Stimulated activated CD4-positive, alpha-beta T cell treated with anti-CD3 and anti-CD28 coated beads, TNF-alpha, amount 100 ng/mL, for 48 hours (primary cell): ENCODE data around the gene AFF2.
"Not testable (repeated sequence)": the region's sequence is repeated elsewhere in the genome, so short reads cannot be mapped to it uniquely, and the experiment has no call there.

Experiments
- DNase-seq, 3 donors: peaks; one replicate each; pipeline ENCODE4 v3.0.0-alpha.2; 2020; ENCODE audit warnings: low read depth in 3 of 3

Gene AFF2

DNA sequence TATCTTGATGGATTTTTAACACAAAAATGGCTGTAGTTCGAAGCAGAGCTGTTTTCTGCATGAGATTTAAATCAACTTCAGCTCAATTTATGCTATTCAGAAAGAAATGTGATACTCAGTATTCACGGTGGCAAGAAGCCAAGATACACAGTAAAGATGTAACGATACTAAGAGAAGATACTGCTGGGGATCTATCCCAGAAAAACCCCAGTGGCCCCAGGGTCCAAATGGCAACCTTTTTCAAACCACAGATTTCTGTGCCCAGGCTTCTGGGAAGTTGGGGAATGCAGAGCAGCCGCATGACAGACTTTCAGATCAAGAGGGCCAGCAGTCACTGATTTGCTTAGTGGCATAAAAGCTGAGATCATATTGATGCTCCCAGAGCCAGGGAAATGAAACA is 353.9 kb downstream of the AFF2 start:
- DNase-seq: no peak

DNA sequence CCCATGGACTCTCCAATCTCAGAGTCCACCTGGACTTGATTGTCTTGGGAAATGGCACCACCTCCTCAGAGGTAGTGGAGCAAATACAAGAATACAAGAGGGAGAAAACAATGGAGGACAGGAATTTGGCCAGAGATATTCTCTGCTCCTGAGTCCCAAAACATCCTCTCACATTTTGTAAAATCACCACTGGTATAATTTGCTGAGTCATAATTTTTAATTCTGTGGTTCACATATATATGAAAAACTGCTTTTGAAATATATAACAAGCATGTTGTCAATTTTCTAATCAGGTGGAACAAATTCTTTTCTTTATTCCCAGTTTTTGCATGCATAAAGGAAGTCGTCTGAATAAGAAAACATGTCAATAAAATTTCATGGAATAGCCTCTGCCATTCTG is 356.1 kb downstream of the AFF2 start:
- DNase-seq: no peak

DNA sequence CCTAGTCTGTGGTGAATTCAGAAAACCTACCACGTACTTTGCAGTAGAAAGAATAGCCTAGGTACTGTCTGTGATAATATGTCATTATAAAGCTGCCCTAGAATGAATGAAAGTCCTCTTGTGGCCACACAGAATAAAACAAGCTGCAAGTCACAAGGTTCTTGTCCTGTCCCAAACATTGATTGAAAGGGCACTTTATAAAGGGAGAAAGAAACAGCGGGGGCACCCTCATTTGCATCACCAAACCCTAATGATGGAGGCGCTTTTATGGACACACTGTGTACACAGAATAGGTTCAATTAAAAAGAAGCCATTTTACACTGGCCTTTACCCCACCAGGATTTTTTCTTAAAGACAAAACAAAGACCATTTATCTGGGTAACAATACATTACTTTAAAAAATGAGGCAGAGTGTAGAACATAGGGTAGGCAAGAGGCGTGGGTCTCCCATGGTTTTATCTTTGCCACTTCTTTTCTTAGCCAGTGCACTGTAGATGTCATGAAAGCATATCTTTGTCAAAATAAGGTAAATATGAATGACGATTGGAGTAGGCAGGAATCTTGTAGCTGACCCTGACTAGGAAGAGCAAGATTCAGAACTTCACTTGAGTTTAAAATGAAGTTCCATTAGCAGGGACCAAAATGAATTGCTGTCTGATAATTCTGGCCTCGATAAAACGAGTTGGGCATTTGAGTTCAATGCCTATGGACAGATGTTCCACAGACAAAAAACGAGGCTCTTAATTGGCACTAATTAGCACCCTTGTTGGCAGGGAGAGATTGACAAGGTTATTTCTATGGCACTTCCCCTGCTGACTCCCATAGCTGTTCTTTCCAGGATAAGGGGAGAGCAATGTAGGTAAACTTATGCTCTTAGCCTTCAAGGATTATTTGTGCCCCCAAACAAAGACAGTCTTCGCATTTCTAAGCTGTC is 365.1 kb downstream of the AFF2 start:
- no peak for DNase-seq

DNA sequence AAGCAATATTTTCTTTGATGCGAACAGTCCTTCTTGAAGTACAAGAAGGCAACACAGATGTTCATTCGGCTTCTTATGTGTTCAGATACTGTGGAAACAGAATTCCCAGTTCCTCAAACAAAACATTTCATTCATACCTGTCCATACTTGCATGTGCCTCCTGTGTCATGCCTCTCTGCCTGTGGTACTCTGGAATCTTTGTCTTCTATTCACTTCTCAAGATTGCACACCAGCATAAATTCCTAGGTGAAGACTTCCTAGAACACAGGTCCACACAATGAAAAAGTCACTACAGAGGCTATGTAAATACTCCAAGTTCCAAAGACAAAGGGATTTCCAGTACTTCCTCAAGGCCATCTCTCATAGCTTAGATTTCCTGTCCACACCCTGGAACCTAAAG is 367.2 kb downstream of the AFF2 start:
- no peak for DNase-seq

GRCh38 chrX:148871422-148872160 is 371.2 kb downstream of the AFF2 start:
- DNase-seq: no peak

- DNase-seq: no peak
Observed at GRCh38 chrX:148872161-148872535, 371.7 kb downstream of the AFF2 start.

GRCh38 chrX:148872881-148873280 is 372.5 kb downstream of the AFF2 start:
- DNase-seq: no peak

DNA sequence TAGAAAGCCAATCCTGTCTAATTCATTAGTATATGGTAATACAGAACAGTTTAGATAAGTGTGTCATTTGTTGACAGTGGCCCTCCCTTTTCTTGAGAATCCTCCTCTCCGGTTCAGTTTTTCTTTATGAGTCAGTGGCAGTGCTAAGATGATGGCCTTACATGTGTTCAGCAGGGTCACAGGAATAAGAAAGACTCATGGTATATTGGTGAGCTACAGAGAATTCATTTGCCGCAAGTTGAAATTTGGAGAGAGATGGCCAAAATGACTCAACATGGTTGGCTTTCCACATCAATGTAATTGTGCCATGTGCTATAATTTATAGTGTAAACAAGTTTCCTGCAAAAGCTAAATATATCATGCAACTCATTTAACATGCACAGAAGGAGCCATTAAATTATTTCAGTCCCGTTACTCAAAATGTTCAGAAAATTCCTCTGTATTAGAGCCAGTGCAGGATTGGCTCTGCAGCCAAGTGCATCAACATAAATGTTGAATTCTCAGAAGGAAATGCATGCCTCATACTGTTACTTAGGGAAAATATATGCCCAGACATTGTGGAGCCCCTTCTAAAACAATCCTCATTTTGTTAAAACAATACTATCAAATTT is 374.3 kb downstream of the AFF2 start:
- no peak for DNase-seq

- DNase-seq: no peak
Observed at GRCh38 chrX:148878371-148878770, 378.0 kb downstream of the AFF2 start.

DNA sequence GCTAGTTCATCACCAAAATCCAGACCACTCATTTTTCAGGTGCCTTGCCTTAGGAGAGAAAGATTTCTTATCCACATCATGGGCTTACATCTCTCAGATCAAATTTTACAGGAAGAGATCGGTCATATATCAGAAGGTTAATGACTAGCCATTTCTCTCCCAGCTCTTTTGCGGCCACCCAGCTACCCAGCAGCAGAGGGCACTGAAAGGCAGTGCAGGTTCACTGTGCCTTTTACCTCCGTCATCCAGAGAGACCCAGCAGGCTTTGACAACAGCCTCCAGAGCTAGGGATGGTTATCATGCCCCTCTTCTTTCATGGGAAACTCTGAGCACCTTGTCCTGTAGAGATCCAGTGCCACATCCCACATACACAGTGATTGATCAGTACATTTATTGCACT is 384.8 kb downstream of the AFF2 start:
- no peak for DNase-seq

GRCh38 chrX:148893395-148893794 is 393.0 kb downstream of the AFF2 start:
- DNase-seq: no peak

DNA sequence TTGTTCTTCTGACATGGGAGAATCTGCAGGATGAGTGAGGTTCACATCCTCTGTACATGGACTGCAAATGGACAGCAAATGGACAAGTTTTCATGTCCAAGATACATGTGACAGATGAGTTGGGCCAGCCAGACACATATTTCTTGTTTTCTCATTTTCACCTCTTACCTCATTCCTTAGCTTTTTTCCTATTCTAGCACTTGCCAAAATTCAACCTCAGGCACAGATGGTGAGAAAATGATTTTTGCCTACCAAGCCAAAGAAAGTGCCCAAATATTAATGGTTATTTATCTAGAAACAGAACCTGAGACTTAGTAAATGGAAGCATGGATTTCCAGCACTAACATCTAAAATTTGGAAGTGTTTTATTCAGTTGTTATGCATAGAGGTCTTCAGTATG is 402.2 kb downstream of the AFF2 start:
- no peak for DNase-seq

GRCh38 chrX:148903176-148903575 is 402.8 kb downstream of the AFF2 start:
- DNase-seq: no peak

GRCh38 chrX:148904421-148905111 is 404.1 kb downstream of the AFF2 start:
- DNase-seq: no peak

DNA sequence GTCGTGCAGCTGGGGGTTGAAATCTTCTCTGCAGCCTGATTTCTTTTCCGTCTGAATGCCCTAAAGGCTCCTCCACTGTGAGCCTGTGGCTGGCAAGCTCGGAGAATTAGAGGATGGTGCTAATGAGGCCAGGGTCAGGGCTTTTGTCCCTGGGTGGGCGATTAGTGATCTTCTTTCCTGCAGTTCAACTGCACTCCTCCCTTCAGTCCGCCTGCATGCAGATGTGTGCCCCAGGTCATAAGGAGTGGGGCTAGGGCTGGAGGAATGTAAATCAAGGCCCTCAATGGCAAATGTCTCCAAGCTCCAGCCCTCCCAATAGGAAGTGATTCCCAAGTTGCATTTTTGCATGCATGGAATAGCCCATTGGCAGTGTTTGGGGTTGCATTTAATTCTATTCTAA is 405.0 kb downstream of the AFF2 start:
- DNase-seq: no peak

DNA sequence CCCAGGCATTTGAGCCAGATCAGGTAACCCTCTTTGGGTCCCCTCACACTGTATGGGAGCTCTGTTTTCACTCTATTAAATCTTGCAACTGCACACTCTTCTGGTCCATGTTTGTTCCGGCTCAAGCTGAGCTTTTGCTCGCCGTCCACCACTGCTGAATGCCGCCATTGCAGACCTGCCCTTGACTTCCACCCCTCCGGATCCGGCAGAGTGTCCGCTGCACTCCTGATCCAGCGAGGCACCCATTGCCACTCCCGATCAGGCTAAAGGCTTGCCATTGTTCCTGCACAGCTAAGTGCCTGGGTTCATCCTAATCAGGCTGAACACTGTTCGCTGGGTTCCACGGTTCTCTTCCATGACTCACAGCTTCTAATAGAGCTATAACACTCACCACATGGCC is 406.2 kb downstream of the AFF2 start:
- DNase-seq: not testable (repeated sequence)

DNA sequence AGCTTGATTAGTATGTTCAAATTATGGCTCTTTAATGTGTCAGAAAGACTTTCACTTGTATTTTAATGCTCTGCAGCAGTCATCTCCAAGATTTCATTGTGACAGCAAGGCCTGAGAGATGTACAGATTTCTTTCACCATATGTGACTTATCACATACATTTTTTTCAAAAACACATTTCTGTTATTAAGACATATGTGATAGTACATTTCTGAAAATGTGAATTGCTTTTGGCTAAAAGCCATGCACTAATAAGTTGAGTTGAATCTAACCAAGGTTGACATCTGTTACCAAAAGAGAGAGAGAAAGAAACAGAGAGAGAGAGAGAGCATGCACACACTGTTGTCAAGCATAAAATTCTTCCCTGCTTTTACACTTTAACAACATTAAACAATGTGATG is 409.3 kb downstream of the AFF2 start:
- no peak for DNase-seq

DNA sequence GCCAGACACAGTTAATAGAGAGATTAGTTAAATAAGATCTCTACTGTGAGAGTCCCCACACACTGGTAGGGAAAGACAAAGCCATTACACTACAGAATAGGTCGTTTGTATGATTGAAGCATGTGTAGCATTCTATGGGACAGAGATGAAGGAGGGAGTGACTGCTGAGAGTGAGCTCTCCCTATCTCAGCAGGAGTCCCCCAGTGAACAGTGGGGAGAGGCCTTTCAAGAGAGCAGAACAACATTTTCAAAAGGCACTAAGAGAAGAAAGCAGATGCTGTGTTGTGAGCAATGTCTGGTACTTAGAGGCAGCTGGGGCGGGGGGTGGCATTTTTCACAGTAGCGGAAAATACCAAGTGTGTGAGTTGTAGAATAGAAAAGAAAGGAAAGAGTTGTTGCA is 413.6 kb downstream of the AFF2 start:
- DNase-seq: no peak

- DNase-seq: no peak
Observed at GRCh38 chrX:148914783-148915182, 414.4 kb downstream of the AFF2 start.

DNA sequence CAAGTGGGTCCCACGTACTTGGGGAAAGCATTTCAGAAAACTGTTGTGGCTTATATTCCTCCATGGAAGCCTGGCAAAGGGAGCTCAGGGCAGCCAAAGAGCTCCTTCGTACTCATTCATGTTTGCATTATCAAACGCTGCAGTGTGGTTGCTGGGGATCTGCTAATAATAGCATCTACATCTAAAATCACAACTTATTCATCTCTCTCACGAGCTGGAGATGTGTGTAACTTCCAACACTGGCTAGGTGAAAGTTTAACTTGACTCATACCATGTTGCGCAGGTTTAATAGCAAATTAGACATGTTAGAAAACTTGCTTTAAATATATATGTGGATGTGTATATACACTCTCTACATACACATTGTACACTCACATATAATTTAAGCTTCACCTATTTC is 415.1 kb downstream of the AFF2 start:
- no peak for DNase-seq

GRCh38 chrX:148917441-148917840 is 417.0 kb downstream of the AFF2 start:
- no peak for DNase-seq

- DNase-seq: no peak
Observed at GRCh38 chrX:148923631-148924030, 423.2 kb downstream of the AFF2 start.
